SK-MEL-5 (cell line): ENCODE results near the gene LMBR1. TPM values are rescaled to one million over a fixed set of nuclear protein-coding genes. Genes with fewer than 3 reads are reported as not detected.
"Not testable (repeated sequence)": the region's sequence is repeated elsewhere in the genome, so short reads cannot be mapped to it uniquely, and the experiment has no call there.

Experiments used
- DNase-seq: peaks from one replicate; pipeline ENCODE4 v3.0.0-alpha.2; 2016; ENCODE audit warnings: low read depth, low spot score
- in situ Hi-C: cut with HindIII; loops from 2 replicates; pipeline ENCODE4 v1.10.0; 2016; ENCODE audit warnings: low sequenced_read_pairs, high pct_unique_total_duplicates, low pct_unique_long_range_greater_than_20kb
- total RNA-seq: library from RNA; depleted of rRNA; stranded (reverse); fragments of >200 nt; shearing (Covaris generic); gene quantifications from 2 replicates; pipeline ENCODE4 v1.2.3, GENCODE V29; 2014

Gene LMBR1
- total RNA-seq, 1 experiment from 2014 or later: 67.9 TPM

DNA sequence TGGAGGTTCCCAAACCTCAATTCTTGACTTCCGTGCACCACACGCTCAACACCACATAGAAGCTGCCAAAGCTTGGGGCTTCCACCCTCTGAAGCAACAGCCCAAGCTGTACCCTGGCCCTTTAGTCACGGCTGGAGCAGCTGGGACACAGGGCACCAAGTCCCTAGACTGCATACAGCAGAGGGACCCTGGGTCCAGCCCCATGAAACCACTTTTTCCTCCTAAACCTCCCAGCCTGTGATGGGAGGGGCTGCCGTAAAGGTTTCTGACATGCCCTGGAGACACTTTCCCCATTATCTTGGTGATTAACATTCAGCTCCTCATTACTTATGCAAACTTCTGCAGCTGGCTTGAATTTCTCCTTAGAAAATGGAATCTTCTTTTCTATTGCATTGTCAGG is 194.5 kb downstream of the LMBR1 start:
- DNase-seq, in situ Hi-C loops: not testable (repeated sequence)

- DNase-seq, in situ Hi-C loops: not testable (repeated sequence)
Measured at GRCh38 chr7:156697283-156697682, 195.7 kb downstream of the LMBR1 start.

DNA sequence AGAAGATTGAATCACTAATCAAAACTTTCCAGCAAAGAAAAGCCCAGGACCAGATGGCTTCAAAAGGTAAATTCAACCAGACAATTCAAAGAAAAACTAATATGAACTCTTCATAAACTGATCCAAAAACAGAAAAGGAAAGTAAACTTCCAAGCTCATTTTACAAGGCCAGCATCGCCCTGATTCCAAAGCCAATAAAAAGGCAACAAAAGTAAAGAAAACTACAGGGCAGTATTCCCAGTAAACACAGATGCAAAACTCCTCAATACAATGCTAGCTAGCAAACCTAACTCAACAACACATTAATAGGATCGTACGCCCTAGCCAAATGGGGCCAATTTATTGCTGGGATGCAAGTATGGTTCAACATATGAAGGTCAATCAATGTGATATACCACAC is 199.4 kb downstream of the LMBR1 start:
- in situ Hi-C loops: no loop called here
- DNase-seq: no peak

- in situ Hi-C loops: no loop called here
- no peak for DNase-seq
Measured at GRCh38 chr7:156692849-156693248, 200.1 kb downstream of the LMBR1 start.

DNA sequence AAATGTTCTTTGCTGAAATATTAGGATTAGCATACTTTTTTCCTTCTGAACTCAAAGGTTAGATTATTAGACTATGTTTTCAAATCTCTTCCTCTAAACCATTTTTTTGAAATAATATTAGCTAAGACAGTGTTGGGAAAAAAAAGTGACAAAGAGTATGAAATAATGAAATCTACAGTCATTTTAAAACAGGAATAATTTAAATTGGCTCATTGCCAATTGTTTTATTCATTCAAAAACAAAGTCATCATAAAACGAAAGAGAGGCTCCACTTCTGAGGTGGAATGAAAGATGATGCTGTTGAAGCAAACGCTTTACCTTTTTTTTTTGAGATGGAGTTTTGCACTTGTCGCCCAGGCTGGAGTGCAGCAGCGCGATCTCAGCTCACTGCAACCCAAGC is 201.2 kb downstream of the LMBR1 start:
- DNase-seq: no peak
- in situ Hi-C loops: no loop called here

- DNase-seq: no peak
- in situ Hi-C loops: no loop called here
Measured at GRCh38 chr7:156684661-156685060, 208.3 kb downstream of the LMBR1 start.

DNA sequence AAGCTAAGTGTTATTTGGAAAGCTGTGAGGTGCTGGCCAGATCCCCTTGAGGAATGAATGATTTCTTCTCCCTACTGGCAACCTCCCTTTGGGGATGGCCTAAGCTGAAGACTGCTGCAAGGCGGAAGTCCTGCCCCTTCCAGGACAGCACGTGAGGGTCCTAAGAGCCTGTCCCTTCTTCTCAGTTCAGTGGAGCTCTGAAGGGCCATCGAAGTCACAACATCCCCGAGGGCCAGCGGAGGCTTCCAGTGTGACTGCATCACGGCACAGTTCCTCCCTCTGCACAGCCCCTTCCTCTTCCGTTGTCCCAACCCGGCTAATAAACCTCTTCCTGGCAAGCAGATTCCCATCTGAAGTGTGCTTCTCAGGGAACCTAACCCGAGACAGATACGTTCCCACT is 208.7 kb downstream of the LMBR1 start:
- no peak for DNase-seq
- in situ Hi-C loops: no loop called here

DNA sequence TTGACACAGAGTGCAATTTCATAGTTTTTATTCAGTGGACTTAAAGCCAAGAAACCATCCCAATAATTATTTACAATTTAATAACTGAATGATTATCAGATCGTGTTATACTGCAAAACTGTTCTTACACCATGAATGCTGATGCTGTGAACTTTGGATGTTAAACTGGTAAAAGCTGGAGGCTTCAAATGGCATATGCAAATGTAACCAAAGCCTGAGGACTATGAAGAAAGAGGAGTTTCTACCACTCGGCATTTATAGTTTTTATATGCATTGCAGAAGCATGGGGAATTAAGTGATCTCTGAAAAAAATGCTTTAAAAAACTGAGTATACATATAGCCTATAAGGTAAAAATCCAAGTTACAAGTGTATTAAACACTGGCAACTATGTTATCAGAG is 210.1 kb downstream of the LMBR1 start:
- in situ Hi-C loops: no loop called here

GRCh38 chr7:156680281-156680680 is 212.7 kb downstream of the LMBR1 start:
- no peak for DNase-seq
- in situ Hi-C loops: no loop called here

More for the DNA sequence above, 210.1 kb downstream of the LMBR1 start:
- DNase-seq: no peak

- in situ Hi-C loops: no loop called here
- no peak for DNase-seq
Measured at GRCh38 chr7:156677374-156678054, 215.5 kb downstream of the LMBR1 start.

- no peak for DNase-seq
- in situ Hi-C loops: no loop called here
Measured at GRCh38 chr7:156676263-156676662, 216.7 kb downstream of the LMBR1 start.

DNA sequence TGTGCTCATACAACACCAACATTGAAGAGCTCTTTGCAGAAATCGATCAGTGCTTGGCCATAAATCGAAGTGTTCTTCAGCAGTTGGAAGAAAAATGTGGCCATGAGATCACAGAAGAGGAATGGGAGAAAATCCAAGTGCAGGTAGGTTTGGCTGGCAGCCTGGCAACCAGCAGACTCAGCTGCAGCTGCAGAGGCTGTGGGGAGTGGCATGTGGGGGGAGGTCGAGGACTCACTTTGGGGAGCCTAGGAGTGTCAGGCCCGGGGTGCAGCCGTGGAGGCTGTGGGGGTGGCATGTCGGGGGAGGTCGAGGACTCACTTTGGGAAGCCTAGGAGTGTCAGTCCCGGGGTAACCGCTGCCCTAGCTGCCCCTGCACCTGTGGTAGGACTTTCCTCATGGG is 217.3 kb downstream of the LMBR1 start:
- in situ Hi-C loops: no loop called here
- DNase-seq: no peak

GRCh38 chr7:156673902-156674301 is 219.1 kb downstream of the LMBR1 start:
- no peak for DNase-seq
- in situ Hi-C loops: no loop called here

- no peak for DNase-seq
- in situ Hi-C loops: no loop called here
Measured at GRCh38 chr7:156673454-156673853, 219.5 kb downstream of the LMBR1 start.

GRCh38 chr7:156669035-156669828 is 223.8 kb downstream of the LMBR1 start:
- DNase-seq: no peak
- in situ Hi-C loops: no loop called here

- DNase-seq: no peak
- in situ Hi-C loops: no loop called here
Measured at GRCh38 chr7:156668130-156668741, 224.7 kb downstream of the LMBR1 start.

DNA sequence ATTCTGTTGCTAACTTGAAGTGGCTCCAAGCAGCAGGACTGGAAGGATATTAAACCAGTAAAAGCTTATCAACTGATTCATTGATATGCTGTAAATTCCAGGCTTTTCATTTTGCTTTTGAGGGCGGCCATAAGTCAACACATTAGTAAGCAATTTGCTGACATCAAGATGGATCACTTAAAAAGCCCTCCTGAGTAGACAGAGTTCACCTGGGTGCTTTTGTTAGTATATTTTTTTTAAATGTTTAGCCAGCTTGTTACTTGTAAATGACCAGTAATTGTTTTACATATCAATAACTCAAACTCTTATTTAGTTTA is 225.9 kb downstream of the LMBR1 start:
- no peak for DNase-seq
- in situ Hi-C loops: no loop called here

DNA sequence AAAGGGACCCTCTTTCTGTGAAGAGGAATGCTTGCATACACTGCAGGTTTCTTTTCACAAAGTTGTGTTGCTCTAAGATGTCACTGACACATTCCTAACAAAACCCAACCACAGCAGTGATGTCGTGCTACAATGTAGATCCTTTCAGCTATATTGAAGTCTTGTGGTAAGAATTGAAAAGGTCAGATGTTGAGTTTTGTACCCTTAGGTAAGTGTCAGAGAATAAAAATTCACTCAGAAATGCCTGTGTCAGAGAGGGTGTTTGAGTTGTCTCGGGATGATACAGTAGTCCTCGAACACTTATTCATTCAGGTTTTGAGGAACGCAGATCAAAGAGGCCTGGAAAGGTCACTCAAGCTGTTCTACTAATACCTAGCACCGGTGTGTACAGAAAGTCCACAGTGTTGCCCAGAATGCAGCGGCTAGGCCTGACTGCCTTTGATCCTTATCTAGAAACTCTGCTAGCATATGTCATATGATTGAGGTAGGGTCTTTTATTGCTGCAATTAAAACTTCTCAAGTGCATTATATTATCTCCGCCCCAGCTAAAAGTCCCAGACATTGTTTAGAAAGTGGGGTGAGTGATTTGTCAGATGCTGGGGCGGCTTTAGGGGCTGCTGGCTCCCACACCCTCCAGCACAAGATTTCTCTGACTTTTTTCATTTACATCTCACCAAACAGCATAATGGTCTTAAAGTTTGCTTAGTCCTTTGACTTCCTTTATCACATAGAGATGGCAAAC is 226.4 kb downstream of the LMBR1 start:
- in situ Hi-C loops: no loop called here
- DNase-seq: no peak
